Measurements from ENCODE around the gene TMEM163.

Gene TMEM163

GRCh38 chr2:134715932-134716643 is 2.7 kb downstream of the TMEM163 start:
- no peaks in the 10 kb centered on the region for H3K36me3 Mint-ChIP-seq (ENCODE audit: low read depth)
- H3K4me1 Mint-ChIP-seq, result peaks cover 7% of the 10 kb centered on the region
- no peak for TF ChIP-seq CTCF (IDR thresholded peaks at IDR 0.05; ENCODE audit: unreplicated experiment in 3 of 3)

GRCh38 chr2:134714228-134714627 is 4.6 kb downstream of the TMEM163 start:
- H3K27me3 Mint-ChIP-seq (ENCODE audit: low read depth), result peaks cover 85% of the 10 kb centered on the region

More at GRCh38 chr2:134715932-134716643, 2.7 kb downstream of the TMEM163 start:
- Mint-ChIP-seq H3K9me3 (no peaks in the 10 kb centered on the region), H3K27ac (no peak overlapping the region), H3K27me3 (ENCODE audit: low read depth) (peaks cover 91% of the 10 kb centered on the region), H3K4me3 (peak overlapping the region in 2 of 3 experiments; percentile 0 to 11)

GRCh38 chr2:134713606-134714005 is 5.2 kb downstream of the TMEM163 start:
- H3K4me1 Mint-ChIP-seq, result peaks cover 7% of the 10 kb centered on the region
- no peak overlapping the region for H3K4me3 Mint-ChIP-seq
- H3K27me3 Mint-ChIP-seq (ENCODE audit: low read depth), result peaks cover 84% of the 10 kb centered on the region
- no peak overlapping the region for H3K27ac Mint-ChIP-seq
- no peaks in the 10 kb centered on the region for H3K9me3 Mint-ChIP-seq
- no peaks in the 10 kb centered on the region for H3K36me3 Mint-ChIP-seq (ENCODE audit: low read depth)
- TF ChIP-seq CTCF (IDR thresholded peaks at IDR 0.05; ENCODE audit: unreplicated experiment in 3 of 3), result no peak

More at GRCh38 chr2:134714228-134714627, 4.6 kb downstream of the TMEM163 start:
- H3K4me1 Mint-ChIP-seq, result peaks cover 7% of the 10 kb centered on the region
- TF ChIP-seq CTCF (IDR thresholded peaks at IDR 0.05; ENCODE audit: unreplicated experiment in 3 of 3), result no peak
- no peaks in the 10 kb centered on the region for H3K36me3 Mint-ChIP-seq (ENCODE audit: low read depth)
- H3K27ac Mint-ChIP-seq, result no peak overlapping the region
- H3K4me3 Mint-ChIP-seq, result no peak overlapping the region
- no peaks in the 10 kb centered on the region for H3K9me3 Mint-ChIP-seq

- Mint-ChIP-seq H3K36me3 (ENCODE audit: low read depth) (no peaks in the 10 kb centered on the region), H3K27ac (no peak overlapping the region), H3K4me1 (peaks cover 7% of the 10 kb centered on the region), H3K4me3 (no peak overlapping the region), H3K9me3 (no peaks in the 10 kb centered on the region), H3K27me3 (ENCODE audit: low read depth) (peaks cover 81% of the 10 kb centered on the region)
- no peak for TF ChIP-seq CTCF (IDR thresholded peaks at IDR 0.05; ENCODE audit: unreplicated experiment in 3 of 3)
These were observed 5.6 kb downstream of the TMEM163 start for GRCh38 chr2:134713176-134713575.

- Mint-ChIP-seq H3K4me1 (peaks cover 7% of the 10 kb centered on the region), H3K4me3 (no peak overlapping the region), H3K36me3 (ENCODE audit: low read depth) (no peaks in the 10 kb centered on the region), H3K27ac (no peak overlapping the region), H3K9me3 (no peaks in the 10 kb centered on the region), H3K27me3 (ENCODE audit: low read depth) (peaks cover 77% of the 10 kb centered on the region)
- no peak for TF ChIP-seq CTCF (IDR thresholded peaks at IDR 0.05; ENCODE audit: unreplicated experiment in 3 of 3)
These were observed 6.1 kb downstream of the TMEM163 start for GRCh38 chr2:134712736-134713135.

- no peak for TF ChIP-seq CTCF (IDR thresholded peaks at IDR 0.05; ENCODE audit: unreplicated experiment in 3 of 3)
- H3K27ac Mint-ChIP-seq, result no peak overlapping the region
- peaks cover 2% of the 10 kb centered on the region for H3K4me1 Mint-ChIP-seq
- H3K4me3 Mint-ChIP-seq, result no peak overlapping the region
- H3K36me3 Mint-ChIP-seq (ENCODE audit: low read depth), result no peaks in the 10 kb centered on the region
- H3K9me3 Mint-ChIP-seq, result no peaks in the 10 kb centered on the region
- peaks cover 76% of the 10 kb centered on the region for H3K27me3 Mint-ChIP-seq (ENCODE audit: low read depth)
These were observed 6.5 kb downstream of the TMEM163 start for GRCh38 chr2:134712299-134712698.

All from nephron (organoid).